HG03097 (cell line): ENCODE results near the gene TIMM8B.
"Not testable (repeated sequence)": the region's sequence is repeated elsewhere in the genome, so short reads cannot be mapped to it uniquely, and the experiment has no call there.

Experiments used
- ATAC-seq: cut with Tn5 transposase; IDR thresholded peaks from one replicate; pipeline ENCODE4 v1.9.1; 2021; ENCODE audit not compliant: unreplicated experiment, low FRiP score

Gene TIMM8B

DNA sequence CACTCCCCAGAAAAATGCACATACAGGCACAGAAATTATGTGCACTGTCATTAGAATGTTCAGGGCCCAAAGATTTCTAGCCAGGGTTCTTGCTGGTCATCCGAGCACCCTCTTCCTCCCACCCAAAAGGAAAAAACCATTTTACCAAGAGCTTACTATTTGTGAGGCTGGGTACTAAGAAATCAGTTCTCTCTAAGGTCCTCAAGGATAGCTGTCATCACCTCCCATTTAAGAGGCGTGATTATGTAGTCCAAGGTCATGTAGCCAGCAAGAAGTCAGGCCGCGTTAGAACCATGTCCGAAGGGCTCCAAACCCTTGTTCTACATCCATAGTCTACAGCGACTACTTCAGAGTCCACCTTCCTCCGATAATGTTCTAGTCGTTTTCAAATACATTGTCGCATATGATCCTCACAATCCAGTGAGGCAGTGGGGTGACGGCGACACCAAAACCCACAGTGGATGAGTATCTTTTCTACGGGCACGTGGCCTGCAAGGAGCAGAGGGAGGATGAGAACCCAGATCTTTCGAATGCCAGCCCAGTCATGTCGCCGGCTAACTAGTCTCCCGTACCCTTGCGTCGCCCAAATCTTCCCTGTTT, 634 bp downstream of the TIMM8B start:
- peak; percentile 23 for ATAC-seq

DNA sequence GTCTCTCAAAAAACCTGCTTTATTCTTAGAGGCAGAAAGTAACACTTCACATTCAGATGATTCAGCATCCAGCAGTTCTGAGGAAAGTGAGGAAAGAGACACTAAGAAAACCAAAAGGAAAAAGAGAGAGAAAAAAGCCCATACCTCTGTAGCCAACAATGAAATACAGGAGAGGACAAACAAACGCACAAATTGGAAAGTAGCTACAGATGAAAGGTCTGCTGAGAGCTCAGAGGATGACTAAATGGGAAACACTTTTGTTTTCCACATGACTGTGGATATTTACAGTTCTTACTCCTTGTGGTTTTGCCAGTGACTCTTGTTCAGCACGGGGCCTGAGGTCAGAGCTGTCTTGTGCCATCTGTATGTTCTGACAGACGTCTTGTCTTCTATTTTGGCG, 3.8 kb downstream of the TIMM8B start:
- ATAC-seq, result no peak

DNA sequence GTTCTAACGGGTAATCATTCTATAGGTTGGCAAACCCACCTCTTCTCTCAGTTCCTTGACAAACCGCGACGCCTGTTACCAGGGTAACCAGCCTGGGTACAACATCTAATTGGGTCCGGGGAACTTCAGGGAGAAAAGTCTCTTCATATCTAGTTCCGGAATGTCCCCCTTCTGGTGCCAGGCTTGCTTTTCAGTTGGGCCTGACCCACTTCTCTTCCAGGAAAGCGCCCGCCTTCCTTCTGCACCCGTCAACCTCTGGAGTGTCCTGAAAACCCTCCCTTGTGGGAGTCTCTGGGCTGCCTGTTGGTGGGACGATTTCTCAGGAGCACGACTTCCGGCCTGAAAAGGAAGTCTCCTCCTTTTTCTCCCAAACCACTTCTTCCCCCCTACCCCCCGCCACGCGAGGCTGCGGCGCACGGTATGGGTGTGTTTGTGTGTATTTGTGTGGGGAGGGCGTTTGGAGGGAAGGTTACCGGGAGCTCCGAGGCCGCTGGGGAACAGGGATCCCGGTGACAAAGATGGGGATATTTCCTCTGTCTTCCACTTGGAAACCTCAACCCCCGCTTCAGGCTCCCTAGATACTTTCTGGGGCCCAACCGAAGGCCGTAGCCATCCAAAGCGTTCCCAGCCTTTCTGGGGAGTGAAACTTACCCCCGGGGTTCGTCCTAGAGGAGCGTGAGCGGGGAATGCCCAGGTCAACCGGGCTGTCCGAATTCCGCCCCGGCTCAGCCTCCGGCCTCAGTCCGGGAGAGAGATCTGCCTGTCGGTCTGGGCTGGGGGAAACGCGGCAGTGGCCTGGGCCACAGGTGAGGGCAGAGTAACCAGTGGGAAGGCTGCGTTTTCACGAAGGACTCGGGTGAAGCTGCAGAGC, 12.4 kb downstream of the TIMM8B start, which contains the start of the genes NKAPD1 and PIH1D2:
Gene NKAPD1 (plus strand): TSS at position 359 of the 871 bp plus-strand sequence. CDS start 1,276 bp downstream, outside the sequence.
Gene PIH1D2 (minus strand): TSS at position 77 of the 871 bp plus-strand sequence. CDS start 843 bp downstream, outside the sequence.
- peak; percentile 67 for ATAC-seq

DNA sequence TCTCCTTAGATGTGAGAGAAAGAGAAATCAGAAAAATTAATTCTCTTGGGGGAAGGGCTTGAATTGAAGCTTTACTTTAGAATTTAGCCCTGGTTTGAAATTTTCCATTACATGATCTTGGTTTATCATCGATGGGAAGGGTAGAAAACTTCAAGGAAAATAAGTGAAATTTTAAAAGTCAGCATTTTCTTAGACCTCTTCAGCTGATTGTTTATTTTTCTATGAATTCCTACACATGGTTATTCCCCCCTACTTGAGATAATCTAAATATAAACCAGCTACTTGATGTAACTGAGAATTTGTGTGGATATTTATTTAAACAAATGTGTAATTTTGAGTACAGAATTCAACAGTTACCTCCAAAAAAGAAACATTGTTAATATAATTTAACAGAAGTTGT, 23.6 kb downstream of the TIMM8B start:
- no peak for ATAC-seq

DNA sequence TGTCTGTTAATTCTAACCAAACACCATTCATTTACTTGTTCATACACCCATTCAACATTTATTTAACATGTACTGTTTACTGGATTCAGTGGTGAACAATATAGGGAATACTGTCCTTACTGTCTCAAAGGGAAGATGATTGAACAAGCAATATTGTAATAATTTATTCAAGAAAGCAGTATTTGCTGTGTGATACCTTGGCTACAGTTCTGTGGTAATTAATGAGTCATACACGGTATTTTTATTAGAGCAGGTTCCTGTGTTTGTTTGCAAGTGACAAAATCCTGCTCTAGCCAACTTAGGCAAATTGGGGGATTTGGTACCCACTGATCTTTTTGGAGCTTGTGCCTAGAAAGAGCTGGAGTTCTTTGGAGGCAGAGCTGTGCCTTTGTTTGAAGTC, 28.5 kb downstream of the TIMM8B start:
- ATAC-seq, result no peak

DNA sequence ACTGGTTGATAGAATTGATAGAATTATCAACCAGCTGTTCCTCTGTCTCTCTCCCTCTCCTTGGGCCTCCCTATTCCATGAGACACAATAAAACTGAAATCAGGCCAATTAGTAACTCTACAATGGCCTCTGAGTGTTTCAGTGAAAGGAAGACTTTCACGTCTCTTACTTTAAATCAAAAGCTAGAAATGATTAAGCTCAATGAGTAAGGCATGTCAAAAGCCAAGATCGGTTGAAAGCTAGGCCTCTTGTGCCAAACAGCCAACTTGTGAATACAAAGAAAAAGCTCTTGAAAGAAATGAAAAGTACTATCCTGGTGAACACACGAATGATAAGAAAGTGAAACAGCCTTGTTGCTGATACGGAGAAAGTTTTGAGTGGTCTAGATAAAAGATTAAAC, 29.4 kb downstream of the TIMM8B start:
- ATAC-seq, result no peak

DNA sequence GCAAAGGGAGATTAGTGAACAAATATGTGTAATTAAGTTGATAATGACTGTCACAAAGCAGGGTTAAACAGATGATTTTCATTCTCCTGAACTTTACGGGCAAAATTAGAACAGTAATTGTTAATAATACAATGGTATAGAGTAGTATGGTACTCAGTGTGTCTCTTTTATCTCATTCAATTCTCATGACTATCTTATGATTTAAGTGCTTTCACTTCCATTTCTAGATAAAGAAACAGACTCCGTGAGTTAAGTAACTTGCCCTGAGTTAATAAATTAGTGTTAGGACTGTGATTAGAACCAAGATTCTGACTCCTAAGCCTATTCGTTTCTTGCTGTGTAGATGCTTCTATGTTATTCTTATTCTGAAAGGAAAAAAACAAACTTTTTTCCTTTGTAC, 34.8 kb downstream of the TIMM8B start:
- no peak for ATAC-seq

DNA sequence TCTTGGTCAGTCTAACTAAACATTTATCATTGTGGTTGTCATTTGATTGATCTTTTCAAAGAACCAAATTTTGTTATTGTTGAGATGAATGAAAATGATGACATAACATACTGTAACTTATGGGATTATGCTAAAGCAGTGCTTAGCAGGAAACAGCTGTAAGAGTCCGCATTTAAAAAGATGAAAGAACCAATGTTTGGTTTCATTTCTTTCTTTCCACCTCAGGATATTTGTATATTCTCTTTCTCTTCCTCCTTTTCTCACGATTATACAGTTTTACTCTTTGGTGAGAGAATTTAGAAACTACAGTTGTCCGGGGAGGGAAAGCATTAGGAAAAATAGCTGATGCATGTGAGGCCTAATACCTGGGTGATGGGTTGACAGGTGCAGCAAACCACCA, 35.8 kb downstream of the TIMM8B start:
- peak; percentile 63 for ATAC-seq

DNA sequence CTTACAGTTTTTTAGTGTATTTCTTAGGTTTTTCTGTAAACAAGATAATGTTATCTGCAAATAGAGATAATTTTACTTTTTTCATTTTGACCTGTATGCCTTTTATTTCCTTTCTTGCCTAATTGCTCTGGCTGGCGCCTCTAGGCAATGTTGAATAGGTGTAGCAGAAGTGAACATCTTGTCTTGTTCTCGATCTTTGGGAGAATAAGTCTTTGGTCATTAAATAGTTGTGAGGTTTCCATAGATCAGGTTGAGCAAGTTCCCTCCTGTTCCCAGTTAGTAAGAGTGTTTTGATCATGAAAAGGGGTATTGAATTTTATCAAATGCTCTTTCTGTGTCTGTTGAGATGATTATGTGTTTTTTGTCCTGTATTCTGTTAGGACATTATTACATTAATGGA, 36.8 kb downstream of the TIMM8B start:
- ATAC-seq, result no peak

DNA sequence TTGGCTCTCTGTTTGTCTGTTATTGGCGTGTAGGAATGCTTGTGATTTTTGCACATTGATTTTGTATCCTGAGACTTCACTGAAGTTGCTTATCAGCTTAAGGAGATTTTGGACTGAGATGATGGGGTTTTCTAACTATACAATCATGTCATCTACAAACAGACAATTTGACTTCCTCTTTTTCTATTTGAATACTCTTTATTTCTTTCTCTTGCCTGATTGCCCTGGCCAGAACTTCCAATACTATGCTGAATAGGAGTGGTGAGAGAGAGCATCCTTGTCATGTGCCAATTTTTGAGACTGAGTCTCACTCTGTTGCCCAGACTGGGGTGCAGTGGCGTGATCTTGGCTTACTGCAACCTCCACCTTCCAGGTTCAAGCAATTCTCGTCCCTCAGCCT, 38.3 kb downstream of the TIMM8B start:
- not testable (repeated sequence) for ATAC-seq

DNA sequence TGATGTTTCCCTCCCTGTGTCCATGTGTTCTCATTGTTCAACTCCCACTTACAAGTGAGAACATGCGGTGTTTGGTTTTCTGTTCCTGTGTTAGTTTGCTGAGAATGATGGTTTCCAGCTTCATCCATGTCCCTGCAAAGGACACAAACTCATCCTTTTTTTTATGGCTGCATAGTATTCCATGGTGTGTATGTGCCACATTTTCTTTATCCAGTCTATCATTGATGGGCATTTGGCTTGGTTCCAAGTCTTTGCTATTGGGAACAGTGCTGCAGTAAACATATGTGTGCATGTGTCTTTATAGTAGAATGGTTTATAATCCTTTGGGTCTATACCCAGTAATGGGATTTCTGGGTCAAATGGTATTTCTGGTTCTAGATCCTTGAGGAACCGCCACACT, 39.9 kb downstream of the TIMM8B start:
- not testable (repeated sequence) for ATAC-seq

DNA sequence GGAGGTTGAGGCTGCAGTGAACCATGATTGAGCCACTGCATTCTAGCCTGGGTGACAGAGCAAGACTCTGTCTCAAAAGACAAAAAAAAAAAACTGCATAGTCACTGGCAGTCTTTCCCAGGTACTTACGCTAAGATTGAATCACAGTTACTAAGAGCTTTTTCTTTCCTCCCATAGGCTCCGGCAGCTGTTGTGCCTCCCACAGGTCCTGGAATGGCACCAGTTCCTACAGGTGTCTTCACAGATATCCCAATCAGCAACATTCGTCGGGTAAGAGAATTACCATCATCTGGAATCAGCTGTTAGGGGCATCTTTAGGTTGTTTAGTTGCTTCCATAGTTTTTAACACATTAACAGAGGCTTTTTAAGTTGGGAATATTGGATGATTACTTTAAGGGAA, 41.6 kb downstream of the TIMM8B start:
- ATAC-seq, result no peak

DNA sequence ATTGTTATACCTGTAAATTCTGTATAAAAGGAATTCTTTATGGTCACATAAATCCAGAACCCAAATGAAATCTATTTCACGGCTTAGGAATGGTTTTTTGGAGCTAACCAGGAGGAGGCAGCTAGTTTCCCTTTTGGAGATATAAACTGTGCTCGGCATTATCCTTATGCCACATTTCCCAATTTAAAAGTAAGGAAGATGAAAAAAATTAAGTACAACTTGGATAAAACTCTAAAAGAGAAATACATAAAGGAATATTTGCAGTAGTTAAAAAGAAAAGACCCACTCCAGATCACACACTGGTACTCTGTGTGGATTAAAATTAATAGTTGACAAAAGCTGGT, 43.6 kb downstream of the TIMM8B start:
- no peak for ATAC-seq

DNA sequence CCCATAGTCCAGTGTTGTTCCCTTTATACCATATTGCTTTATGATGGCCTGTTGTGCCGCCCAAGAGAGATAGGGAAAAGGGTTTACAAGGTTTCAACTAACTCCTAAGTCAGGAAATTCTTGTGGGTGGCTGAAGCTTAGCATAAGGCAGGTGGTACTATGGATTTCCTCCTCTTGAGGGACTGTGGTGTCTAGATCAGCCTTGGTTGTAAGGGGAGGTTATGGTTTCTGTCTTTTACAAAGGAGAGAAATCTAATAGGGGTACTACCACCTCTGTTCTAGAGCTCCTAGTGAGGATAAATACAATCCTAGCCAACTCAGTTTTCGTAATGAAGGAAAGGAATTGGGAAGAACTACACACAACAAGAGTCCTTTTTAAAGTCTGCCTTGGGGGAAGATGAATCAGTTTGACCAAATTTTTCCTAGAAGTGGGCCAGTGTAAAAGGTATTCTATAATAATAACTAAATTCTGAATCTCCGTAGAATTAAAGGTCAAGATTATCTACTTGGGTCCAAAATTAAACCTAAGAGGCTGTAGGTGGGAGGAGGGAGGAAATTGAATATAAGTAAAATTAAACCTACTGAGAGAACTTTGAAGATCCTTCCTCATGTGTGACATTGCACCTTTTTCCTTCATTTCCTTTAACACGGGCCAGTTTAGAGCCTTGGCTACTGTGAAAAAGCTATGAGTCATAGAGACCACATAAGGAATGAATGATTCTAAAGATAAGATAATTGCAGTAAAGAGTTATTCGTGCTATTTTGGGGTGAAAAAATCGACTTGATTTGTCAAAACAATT, 44.2 kb downstream of the TIMM8B start:
- ATAC-seq, result no peak

DNA sequence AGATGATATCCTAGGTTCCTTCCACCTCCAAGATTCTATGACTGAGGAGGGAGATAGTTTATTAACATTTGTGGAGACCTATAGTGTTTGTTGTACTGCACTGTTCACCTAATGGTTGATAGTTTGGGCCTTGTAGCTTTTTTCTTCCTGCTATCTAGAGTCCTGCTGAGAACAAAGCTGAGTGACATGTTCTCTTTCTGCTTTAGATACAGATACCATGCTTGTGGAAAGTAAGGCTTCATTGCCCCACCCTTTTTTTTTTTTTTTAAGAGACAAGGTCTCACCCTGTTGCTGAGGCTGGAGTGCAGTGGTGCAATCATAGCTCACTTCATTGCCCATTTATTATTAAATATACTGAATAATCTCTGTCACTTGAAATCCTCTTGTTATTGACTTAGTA, 49.0 kb downstream of the TIMM8B start:
- ATAC-seq, result no peak
